HG02943 (cell line): ENCODE results near the gene EPB41L1.
"Not testable (repeated sequence)": the region's sequence is repeated elsewhere in the genome, so short reads cannot be mapped to it uniquely, and the experiment has no call there.

Source experiments
- ATAC-seq: cut with Tn5 transposase; IDR thresholded peaks from one replicate; pipeline ENCODE4 v1.9.1; 2021; ENCODE audit warnings: mild to moderate bottlenecking, low read depth, moderate library complexity; ENCODE audit not compliant: unreplicated experiment

The EPB41L1 gene

DNA sequence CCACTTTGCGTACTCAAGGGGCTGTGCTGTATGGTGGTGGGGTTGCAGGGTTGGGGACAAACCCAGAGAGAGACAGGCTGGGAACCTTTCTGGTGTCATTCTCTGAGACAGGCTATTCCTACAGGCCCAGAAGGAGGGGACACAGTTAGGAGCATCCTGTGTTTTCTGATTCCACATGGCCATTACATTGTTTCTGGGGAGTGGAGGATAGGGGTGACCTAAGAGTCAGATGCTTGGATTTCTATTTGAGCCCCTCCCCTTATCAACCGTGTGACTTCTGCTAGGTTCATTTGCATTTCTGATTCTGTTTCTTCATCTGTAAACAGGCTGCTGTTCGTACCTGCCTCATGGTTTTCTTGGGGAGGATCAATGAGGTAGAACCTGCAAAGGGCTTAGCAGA, 29.4 kb upstream of the EPB41L1 start:
- no peak for ATAC-seq

DNA sequence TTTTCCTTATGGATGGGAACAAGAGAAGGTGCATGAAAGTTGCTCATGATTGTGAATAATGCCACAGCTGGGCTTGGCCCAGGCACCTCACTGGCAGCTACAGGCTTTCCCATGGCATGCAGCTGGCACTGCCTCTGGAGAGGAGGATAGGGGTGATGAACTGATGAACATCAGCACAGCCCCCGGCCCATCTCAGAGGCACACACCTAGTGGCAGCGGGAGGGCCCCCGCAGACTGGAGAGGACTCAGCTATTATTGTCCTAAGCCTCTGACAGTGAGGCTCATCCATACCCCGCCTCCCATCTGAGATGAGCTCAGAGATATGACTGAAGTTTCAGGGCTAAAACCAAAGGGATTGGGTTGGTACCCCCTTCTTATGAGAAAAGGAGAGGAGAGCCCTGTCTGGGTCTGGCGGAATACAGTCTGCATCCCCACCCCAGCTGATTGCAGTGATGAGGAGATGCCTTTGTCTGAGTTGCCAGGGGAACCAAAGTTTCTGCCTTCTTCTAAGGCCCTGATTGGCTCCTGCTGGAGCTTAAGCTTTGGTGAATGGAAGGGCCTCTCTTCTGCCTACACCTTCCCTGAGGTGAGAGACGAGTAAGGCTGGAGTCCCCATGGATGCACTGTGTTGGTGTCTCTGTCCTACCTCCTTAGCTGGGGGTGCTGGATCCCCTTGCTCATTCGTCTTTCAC, 27.6 kb upstream of the EPB41L1 start:
- ATAC-seq: no peak

DNA sequence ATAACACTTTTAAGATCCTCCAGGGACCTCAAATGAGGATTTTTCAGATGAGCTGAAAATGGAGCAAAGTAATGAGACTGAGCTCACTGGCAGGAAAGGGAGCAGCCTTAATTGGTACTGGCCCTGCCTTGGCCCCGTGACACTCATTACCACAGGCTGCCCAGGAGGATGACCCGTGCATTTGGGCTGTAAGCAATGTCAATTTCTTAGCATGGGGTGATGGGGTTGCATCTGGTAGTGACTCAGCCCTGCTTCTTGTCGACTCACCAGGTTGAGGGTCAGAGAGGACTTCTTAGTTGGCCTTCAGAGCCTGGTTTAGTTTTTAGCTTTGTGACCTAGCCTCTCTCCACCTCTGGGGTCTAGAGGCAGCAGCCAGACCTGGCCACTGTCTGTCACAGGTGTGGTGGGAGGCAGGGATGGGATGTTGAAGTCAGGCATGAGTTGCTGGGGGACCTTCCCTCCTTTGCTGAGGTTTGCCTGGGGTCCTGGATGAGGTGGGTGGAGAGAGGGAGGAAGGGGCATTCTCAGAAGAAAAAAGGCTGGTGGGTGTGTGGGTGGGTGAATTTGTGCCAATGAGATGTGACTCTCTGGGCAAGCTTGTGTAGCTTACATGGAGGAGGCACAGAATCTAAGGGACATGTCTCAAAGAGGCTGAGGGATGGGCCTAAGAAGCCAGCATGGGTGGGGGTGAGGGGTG, 25.9 kb upstream of the EPB41L1 start:
- no peak for ATAC-seq

DNA sequence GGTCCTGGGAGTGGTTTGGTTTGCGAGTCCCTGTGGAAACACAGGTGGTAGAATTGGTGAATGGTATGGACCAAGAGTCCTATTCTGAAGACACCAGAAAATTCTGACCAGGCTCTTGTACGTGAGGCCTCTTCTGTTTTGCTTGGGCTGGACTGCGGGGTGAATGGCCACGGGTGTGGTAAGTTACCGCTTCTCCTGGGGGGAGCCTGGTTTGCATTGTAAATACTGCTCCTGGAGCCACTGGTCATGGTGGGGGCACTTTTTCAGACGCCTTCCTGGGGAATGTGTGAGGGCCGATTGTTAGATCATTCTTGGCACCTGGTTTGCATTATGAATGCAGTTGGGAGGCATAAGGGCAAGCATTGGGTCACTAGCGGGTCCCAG, 25.4 kb upstream of the EPB41L1 start:
- no peak for ATAC-seq

DNA sequence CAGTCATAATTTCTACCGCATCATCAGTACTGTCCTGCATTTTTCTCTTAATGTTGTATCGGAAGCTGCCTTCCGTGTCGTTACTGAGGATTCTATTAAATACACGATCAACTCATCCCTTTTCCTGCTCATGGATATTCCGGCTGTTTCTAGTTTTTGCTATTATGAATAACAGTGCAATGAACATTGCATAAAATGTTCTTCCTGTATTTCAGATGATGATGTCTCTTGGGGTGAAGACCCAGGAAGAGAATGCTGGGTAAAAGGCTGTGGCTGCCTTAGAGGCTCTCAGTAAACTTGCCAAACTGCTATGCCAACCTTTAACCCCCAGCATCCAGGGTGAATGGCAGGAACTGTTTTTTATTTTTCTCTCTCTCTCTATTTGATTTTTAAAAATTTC, 24.1 kb upstream of the EPB41L1 start:
- ATAC-seq: no peak

DNA sequence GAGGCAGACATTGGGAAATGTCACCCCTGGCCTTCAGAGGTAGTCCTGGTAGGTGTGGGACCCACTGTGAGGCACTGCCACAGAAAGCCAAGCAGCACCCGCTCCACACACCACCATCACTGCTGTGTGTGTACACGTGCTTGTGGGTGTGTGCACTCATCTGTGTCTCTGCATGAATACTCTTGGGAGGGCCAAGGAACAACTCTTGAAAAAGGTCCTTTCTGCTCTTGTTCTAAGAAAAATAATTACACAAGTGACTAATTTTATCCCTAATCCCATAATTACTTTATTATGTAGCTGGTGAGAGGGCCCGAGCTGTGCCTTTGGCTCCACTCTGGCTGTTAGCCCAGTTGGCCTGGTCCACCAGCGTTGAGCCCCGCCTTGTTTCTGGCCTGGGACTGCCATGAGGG, 21.7 kb upstream of the EPB41L1 start:
- ATAC-seq: no peak

DNA sequence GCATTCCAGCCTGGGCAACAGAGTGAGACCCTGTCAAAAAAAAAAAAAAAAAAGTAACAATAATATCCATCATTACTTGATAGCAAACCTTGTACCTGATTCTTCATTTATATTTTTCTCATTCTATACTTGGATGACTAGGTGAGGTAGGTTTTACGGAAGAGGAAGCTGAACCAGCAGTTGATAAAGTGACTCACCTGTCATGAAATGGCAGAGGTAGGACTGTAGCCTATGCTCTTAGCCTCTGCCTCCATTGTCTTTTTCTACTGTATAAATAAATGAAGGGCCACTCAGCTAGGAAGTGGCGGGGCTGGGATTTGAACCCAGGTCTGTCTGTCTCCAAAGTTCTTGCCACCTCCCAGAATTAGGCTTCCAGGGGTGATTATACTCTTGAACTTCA, 20.7 kb upstream of the EPB41L1 start:
- no peak for ATAC-seq

DNA sequence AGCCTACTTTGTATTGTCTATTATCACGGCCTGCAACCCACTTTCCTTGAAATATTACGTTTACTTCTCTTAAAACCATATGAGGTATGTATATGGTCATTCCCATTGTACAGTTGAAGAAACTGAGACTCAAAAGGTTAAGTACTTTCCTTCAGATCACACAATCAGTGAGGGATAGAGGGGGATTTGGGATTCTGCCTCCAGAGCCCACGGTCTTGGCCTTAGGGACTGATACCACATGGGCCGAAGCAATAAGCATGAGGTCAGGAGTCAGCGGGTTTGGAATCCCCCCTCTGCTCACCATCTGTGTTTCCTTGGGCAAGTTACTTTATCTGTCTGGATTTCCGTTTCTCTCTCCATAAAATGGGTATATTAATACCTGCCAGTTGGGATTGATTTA, 19.4 kb upstream of the EPB41L1 start:
- no peak for ATAC-seq

DNA sequence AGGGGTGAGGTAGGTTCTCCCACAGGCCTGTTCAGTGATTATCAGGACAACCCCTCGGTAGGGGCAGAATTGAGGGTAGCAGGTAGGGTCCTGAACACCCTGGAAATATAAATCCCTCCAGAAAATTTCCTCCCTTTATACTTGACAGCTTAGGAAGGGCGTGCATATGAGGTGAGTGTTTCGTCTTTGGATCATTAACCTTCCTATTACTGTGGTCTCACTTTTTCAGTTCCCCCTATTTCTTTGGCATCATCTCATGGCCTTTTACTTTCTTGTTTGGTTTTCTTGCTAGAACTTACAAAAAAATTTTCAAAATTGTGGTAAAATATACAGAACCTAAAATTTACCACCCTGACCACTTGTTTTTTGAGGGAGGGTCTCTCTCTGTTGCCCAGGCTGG, 18.7 kb upstream of the EPB41L1 start:
- ATAC-seq: no peak

DNA sequence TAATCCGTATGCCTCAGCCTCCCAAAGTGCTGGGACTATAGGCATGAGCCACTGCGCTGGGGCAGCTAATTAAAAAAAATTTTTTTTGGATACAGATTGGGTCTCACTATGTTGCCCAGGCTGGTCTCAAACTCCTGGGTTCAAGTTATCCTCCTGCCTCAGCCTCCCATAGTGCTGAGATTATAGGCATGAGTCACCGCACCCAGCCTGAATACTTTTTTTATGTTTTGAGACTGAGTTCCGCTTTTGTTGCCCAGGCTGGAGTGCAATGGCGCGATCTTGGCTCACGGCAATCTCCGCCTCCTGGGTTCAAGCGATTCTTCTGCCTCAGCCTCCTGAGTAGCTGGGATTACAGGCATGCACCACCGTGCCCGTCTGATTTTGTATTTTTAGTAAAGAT, 17.2 kb upstream of the EPB41L1 start:
- not testable (repeated sequence) for ATAC-seq

DNA sequence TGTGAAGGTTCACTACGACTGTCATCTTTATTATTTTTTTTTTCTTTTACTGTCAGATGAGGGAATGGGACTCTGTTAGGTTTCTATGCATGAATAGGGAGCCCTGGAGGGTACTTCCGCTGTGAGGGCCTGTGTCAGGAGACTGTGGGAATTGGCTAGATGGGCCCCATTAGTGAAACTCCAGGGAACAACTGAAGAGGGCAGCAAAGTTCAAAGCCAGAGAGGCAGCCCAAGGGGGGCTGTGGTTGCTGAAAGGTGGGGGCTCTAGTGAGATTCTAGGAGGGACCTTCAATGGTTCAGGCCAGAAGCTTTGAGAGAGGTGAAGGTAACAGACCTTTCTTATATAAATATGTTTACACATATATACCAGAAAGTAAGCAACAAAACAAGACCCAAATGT, 13.2 kb upstream of the EPB41L1 start:
- no peak for ATAC-seq

DNA sequence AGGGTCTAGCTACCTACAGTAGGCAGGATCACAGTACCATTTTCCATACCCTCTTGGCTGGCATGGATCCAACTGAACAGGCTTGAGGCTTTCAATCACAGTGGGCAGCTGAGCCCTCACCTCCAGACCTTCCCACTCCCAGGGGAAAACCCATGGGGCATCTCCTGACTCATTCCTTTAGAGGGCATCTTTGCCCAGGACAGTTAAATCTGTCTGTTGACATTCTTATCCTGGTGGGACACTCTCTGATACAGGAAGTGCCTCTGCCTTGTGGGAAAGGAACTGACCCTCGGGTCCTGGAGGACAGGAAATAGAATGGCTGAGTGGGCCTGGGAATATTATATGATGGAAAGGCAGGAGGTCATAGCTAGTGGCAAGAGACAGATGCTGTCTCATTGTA, 10.2 kb upstream of the EPB41L1 start:
- ATAC-seq: no peak

DNA sequence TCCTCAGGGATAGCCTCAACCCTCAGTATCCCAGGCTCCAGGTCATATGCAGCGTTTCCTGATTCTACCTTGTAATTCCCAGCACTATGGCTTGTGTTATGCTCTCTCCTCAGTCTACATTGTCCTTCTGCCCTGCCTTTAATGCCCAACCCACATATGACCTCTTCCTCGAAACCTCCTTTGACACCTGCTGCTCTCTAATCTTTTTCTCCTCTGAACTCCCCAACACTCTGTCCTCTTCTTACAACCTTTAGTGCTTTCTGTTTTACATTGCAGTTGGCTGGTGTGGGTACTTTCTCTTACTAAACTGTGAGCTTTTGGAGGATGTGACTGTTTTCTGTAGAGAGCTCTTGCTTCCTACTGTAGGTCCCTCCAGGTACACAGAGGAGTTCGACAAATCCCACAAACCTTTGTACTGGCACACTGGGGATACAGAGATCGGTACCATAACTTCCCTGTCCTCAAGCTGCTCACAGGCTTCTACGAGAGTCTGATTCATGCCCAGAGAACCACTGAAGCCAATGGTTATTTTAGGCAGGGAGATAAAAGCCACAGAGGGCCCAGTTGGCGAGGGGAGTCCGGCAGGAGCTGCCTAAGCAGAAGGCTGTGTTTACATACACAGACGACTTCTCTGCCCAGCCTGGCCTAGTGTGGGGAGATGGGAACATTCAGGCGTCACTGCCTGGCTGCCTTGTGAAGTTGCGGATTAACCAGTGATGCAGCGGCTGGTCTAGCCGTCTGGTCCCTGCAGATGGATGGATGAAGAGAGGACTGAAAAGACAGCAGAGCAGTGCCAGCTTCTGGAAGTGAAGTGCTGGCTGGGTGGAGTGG, 8.4 kb upstream of the EPB41L1 start:
- ATAC-seq: no peak

DNA sequence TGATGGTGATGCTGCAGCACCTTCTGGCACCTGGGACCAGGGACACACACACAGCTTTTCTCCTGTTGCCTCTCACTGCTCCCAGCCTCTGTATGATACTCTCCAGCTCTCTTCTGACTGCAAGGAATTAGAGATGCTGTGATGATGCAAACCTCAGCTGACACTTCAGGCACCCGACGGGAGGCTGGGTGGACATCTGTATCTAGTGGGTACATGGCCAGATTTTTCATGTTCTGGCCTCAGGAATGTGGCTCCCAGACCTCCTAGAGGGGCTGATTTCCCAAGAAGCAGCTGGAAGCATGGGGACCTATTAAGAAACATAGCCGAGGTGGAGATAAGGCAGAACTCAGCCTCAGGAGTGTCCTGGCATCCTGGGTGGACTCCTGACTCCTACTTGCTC, 6.8 kb upstream of the EPB41L1 start:
- no peak for ATAC-seq

DNA sequence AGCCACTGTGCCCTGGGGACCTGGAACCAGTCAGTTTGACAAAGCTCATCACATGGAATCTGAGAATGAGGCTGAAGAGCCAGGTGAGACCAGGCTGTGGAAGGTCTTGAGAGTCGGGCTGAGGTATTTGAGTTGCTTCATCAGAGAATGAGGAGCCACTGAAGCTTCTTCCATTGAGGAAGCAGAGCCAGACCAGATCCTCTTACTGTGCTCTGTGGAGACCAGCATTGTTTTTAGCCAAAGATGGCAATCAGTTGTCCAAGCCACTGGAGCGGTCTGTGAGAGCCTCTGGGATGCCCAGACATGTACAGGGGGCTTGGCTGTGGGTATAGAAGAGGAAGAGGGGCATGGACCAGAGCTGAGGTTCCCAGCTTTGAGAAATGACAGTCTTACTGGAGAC, 6.1 kb upstream of the EPB41L1 start:
- ATAC-seq: no peak

DNA sequence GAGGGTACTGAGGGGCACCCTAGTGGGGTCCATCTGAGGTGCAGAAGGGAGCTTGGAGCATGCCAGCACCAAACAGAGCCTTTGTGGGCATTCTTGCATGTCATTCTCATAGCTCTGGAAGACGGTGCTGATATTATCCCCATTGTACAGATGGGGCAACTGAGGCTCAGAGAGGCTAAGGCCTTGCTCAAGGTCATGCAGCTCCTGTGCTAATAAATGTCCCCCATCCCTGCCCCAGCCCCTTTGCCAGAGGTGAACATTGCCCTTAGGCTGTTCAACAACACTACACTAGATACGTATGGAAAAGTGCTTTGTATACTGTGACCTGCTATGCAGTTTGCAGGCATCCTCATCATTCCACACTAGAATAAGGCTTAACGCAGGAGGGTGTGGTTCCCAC, 5.5 kb upstream of the EPB41L1 start:
- ATAC-seq: no peak

DNA sequence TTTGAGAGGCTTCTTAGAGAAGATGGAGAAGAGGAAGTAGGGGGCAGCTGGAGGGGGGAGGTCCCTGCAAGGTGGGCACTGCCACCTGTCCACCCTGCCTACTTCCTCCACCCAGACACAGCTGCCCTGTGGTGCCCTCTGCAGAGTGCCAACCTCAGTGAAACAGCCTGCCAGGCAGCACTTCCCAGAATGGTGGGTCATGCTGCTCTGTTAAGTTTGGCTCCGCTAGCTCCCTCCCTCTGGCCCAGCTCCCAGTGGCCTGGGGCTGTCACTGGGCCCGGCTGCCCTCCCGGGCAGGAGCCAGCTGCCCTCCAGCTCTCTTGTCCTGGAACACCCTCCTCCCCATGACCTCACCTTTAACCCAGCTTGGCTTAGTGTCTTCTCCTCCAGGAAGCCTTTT, 5.1 kb upstream of the EPB41L1 start:
- no peak for ATAC-seq

DNA sequence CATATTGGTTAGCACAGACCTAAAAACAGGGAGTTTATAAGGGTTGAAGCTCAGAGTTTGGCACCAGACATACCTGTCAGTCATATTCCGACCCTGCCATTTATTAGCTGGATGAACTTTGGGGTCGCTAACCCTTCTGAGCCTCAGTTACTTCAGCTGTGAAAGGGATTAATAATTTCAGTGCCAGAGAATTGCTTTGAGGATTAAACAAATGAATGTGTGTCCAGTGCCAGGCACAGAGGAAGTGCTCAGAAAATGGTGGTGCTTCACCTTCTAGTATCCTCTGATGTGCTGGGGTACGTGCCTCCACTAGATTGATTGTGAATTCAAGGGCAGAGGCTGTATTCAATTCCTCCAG, 4.1 kb upstream of the EPB41L1 start:
- ATAC-seq: no peak

DNA sequence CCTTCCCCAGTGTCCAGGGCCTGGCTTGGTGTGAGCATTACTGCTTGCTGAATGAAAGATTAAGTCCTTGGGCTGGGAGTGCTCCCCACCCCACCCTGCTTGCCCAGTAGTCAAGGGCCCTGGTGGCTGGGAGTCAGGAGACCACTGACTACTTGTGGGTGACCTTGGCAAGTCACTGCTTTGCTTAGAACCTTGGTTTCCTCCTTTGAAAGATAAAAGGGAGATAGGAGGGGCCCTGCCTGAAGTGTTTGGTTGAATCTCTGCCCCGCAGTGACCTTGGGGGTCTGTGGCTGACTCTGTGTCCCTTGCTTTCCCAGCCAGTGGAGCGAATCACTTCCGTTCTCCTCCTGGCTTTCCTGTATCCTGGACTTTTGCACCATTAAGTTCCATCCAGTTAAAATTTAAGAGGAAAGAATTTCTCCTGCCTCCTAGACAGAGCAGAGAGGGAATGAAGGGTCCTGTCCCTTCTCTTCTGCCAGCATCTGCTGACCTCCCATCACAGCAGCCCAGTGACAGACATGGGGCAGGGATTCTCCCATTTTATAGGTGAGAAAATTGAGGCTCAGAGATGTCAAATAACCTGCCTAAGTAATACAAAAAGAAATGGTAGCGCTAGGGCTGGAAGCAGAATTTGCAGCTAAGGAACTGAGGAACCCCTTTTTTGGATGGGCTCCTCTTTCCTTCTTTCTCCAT, 3.5 kb upstream of the EPB41L1 start:
- no peak for ATAC-seq

DNA sequence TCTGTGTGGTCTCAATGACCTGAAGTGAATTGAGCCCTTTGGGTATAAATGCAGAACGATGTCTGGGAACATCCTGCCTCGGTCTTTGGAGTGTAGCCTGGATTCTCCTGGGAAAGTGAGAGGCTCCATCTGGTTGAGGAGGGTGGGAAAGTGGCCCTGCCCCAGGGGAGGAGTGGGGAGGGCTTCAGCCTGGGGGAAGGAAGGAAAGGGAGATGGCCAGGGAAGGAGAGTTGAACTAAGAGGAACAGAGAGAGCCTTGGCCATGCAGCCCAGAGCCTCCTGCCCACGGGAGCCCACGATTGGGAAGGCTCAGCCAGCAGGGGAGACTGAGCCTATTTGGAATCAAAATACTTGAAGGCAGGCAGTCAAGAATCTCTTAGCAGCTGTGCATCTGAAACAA, 2.3 kb upstream of the EPB41L1 start:
- no peak for ATAC-seq

DNA sequence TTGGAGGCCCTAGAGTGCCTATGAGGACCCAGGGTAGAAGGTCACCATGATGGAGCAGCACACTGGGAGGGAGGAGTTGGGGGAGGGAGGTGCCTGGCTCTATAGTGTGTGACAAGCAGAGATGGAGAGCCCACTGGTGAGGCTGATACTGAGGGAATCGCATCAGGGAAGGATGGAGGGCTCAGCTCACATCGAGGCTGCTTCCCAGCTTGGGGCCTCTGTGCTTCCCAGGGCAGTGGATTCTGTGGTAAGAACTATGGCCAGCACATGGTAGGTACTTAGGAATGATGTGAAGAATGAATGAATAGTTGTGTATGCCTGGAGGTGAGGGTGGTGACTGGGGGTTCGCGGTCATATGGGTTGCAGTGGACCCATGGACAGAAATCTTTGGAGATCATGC, 1.3 kb upstream of the EPB41L1 start:
- ATAC-seq: no peak
